Measurements from ENCODE around the gene TCF12.

Gene TCF12

DNA sequence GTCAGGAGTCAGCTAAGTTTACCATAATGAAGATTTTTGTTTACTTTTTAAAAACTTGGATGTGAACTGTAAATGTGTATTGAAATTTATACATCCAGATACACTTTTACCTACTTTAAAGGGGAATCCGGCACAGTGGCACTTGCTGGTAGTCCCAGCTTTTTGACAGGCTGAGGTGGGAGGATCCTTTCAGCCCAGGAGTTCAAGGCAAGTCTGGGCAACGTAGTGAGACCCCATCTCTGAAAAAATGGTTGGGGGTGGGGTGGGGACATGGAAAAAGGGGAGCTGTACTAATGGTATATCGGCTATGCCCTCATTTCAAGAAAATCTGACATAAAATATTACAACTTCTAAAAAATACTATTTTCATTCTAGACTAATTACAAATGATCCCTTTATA is 362.0 kb downstream of the TCF12 start:
- no peaks in the 10 kb centered on the region for H3K4me1 ChIP-seq (ENCODE audit: insufficient read depth, low read length, poor library complexity, severe bottlenecking)
- H3K9ac ChIP-seq (ENCODE audit: low read depth, low read length, poor library complexity, severe bottlenecking), result no peak overlapping the region
- H3K9me2 ChIP-seq (replicated peaks; ENCODE audit: low read depth, low read length), result no peaks in the 10 kb centered on the region
- H3K4me2 ChIP-seq (ENCODE audit: low read depth, low read length, poor library complexity, severe bottlenecking), result no peak overlapping the region
- H3K4me3 ChIP-seq (ENCODE audit: low read length, poor library complexity, severe bottlenecking), result no peak overlapping the region
- no peaks in the 10 kb centered on the region for H3K79me2 ChIP-seq (ENCODE audit: insufficient read depth, low read length)
- no peaks in the 10 kb centered on the region for H4K20me1 ChIP-seq (ENCODE audit: insufficient read depth, low read length, poor library complexity, severe bottlenecking)
- no peaks in the 10 kb centered on the region for H3F3A ChIP-seq (ENCODE audit: low read depth)
- no peak for TF ChIP-seq EZH2phosphoT487 (IDR thresholded peaks at IDR 0.05; ENCODE audit: borderline replicate concordance)
- no peak for TF ChIP-seq CTCF (conservative IDR thresholded peaks at IDR 0.05; ENCODE audit: low read length)
- H3K27me3 ChIP-seq (ENCODE audit: insufficient read depth, low read length, poor library complexity, severe bottlenecking), result no peaks in the 10 kb centered on the region
- no peaks in the 10 kb centered on the region for H3K9me3 ChIP-seq (ENCODE audit: insufficient read depth, low read depth, low read length)
- H3K36me3 ChIP-seq (ENCODE audit: insufficient read depth, low read length), result peaks cover 39% of the 10 kb centered on the region
- H2AFZ ChIP-seq (ENCODE audit: low read length), result no peak overlapping the region

DNA sequence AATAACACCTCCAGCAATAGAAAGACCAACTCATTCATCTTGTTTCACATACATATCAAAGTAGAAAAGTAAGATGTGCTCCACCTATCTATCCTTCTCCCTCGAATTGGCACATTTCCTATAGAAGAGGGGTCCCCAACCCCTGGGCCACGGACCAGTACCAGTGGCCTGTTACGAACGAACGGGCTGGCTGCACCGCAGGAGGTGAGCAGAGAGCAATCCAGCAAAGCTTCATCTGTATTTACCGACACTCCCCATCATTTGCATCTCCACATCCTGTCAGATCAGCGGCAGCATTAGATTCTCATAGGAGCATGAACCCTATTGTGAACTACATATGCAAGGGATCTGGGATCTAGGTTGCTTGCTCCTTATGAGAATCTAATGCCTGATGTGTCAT is 362.9 kb downstream of the TCF12 start:
- Histone ChIP-seq H3K9me2 (replicated peaks; ENCODE audit: low read depth, low read length) (no peaks in the 10 kb centered on the region), H2AFZ (ENCODE audit: low read length) (no peak overlapping the region)

DNA sequence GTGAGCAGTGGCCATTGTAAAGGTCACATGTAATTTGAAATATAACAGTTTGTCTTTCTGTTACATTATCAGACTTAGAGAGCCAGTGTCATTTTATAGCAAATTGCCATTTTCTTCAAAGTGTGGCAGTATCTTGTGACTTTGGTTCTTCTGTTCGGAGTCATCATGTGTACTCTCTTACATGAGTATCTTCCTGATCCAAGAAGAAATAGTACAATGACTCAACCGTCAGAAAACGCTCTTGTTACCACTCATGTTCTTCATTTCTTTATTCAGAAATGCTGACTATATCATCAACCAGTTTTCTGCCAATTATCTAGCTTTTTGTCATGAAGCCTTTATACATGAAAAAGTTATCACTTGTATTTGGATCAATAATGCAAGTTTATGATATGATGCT is 364.2 kb downstream of the TCF12 start:
- Histone ChIP-seq H3F3A (ENCODE audit: low read depth) (no peaks in the 10 kb centered on the region), H3K36me3 (ENCODE audit: insufficient read depth, low read length) (peaks cover 53% of the 10 kb centered on the region)

More for the DNA sequence above, 362.9 kb downstream of the TCF12 start:
- H3F3A ChIP-seq (ENCODE audit: low read depth), result no peaks in the 10 kb centered on the region
- H3K4me2 ChIP-seq (ENCODE audit: low read depth, low read length, poor library complexity, severe bottlenecking), result no peak overlapping the region
- TF ChIP-seq EZH2phosphoT487 (IDR thresholded peaks at IDR 0.05; ENCODE audit: borderline replicate concordance), result no peak
- TF ChIP-seq CTCF (conservative IDR thresholded peaks at IDR 0.05; ENCODE audit: low read length), result no peak
- H3K79me2 ChIP-seq (ENCODE audit: insufficient read depth, low read length), result no peaks in the 10 kb centered on the region
- H3K4me1 ChIP-seq (ENCODE audit: insufficient read depth, low read length, poor library complexity, severe bottlenecking), result no peaks in the 10 kb centered on the region
- H3K4me3 ChIP-seq (ENCODE audit: low read length, poor library complexity, severe bottlenecking), result no peak overlapping the region
- H3K9me3 ChIP-seq (ENCODE audit: insufficient read depth, low read depth, low read length), result no peaks in the 10 kb centered on the region
- no peaks in the 10 kb centered on the region for H4K20me1 ChIP-seq (ENCODE audit: insufficient read depth, low read length, poor library complexity, severe bottlenecking)
- H3K36me3 ChIP-seq (ENCODE audit: insufficient read depth, low read length), result peaks cover 40% of the 10 kb centered on the region
- H3K27me3 ChIP-seq (ENCODE audit: insufficient read depth, low read length, poor library complexity, severe bottlenecking), result no peaks in the 10 kb centered on the region
- H3K9ac ChIP-seq (ENCODE audit: low read depth, low read length, poor library complexity, severe bottlenecking), result no peak overlapping the region

More for the DNA sequence above, 364.2 kb downstream of the TCF12 start:
- H3K9me2 ChIP-seq (replicated peaks; ENCODE audit: low read depth, low read length), result no peaks in the 10 kb centered on the region
- H4K20me1 ChIP-seq (ENCODE audit: insufficient read depth, low read length, poor library complexity, severe bottlenecking), result no peaks in the 10 kb centered on the region
- no peak overlapping the region for H3K9ac ChIP-seq (ENCODE audit: low read depth, low read length, poor library complexity, severe bottlenecking)
- no peak overlapping the region for H3K4me3 ChIP-seq (ENCODE audit: low read length, poor library complexity, severe bottlenecking)
- no peaks in the 10 kb centered on the region for H3K27me3 ChIP-seq (ENCODE audit: insufficient read depth, low read length, poor library complexity, severe bottlenecking)
- H3K4me1 ChIP-seq (ENCODE audit: insufficient read depth, low read length, poor library complexity, severe bottlenecking), result no peaks in the 10 kb centered on the region
- TF ChIP-seq CTCF (conservative IDR thresholded peaks at IDR 0.05; ENCODE audit: low read length), result no peak
- no peak for TF ChIP-seq EZH2phosphoT487 (IDR thresholded peaks at IDR 0.05; ENCODE audit: borderline replicate concordance)
- no peak overlapping the region for H3K4me2 ChIP-seq (ENCODE audit: low read depth, low read length, poor library complexity, severe bottlenecking)
- H2AFZ ChIP-seq (ENCODE audit: low read length), result no peak overlapping the region
- no peaks in the 10 kb centered on the region for H3K9me3 ChIP-seq (ENCODE audit: insufficient read depth, low read depth, low read length)
- H3K79me2 ChIP-seq (ENCODE audit: insufficient read depth, low read length), result no peaks in the 10 kb centered on the region
